Measurements from ENCODE around the gene SLC48A1.

Gene SLC48A1

GRCh38 chr12:47743311-47743860 is 29.7 kb upstream of the SLC48A1 start:
- no peak for DNase-seq (ENCODE audit: low read depth)
- TF ChIP-seq, protein P1, sequence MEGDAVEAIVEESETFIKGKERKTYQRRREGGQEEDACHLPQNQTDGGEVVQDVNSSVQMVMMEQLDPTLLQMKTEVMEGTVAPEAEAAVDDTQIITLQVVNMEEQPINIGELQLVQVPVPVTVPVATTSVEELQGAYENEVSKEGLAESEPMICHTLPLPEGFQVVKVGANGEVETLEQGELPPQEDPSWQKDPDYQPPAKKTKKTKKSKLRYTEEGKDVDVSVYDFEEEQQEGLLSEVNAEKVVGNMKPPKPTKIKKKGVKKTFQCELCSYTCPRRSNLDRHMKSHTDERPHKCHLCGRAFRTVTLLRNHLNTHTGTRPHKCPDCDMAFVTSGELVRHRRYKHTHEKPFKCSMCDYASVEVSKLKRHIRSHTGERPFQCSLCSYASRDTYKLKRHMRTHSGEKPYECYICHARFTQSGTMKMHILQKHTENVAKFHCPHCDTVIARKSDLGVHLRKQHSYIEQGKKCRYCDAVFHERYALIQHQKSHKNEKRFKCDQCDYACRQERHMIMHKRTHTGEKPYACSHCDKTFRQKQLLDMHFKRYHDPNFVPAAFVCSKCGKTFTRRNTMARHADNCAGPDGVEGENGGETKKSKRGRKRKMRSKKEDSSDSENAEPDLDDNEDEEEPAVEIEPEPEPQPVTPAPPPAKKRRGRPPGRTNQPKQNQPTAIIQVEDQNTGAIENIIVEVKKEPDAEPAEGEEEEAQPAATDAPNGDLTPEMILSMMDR (IDR thresholded peaks at IDR 0.05; ENCODE audit: low read depth, low read length, missing control alignments), result no peak
- in situ Hi-C loops (cut with HindIII; ENCODE audit: low sequenced_read_pairs), result no loop called here
- no peak overlapping the region for H3K4me3 ChIP-seq (ENCODE audit: low read depth, low read length)

- TF ChIP-seq, protein P1 (IDR thresholded peaks at IDR 0.05; ENCODE audit: low read depth, low read length, missing control alignments), result peak; percentile 34
- no peak for DNase-seq (ENCODE audit: low read depth)
- H3K4me3 ChIP-seq (ENCODE audit: low read depth, low read length), result no peak overlapping the region
- in situ Hi-C loops (cut with HindIII; ENCODE audit: low sequenced_read_pairs), result no loop called here
These were observed 28.9 kb upstream of the SLC48A1 start for GRCh38 chr12:47744005-47744651.

DNA sequence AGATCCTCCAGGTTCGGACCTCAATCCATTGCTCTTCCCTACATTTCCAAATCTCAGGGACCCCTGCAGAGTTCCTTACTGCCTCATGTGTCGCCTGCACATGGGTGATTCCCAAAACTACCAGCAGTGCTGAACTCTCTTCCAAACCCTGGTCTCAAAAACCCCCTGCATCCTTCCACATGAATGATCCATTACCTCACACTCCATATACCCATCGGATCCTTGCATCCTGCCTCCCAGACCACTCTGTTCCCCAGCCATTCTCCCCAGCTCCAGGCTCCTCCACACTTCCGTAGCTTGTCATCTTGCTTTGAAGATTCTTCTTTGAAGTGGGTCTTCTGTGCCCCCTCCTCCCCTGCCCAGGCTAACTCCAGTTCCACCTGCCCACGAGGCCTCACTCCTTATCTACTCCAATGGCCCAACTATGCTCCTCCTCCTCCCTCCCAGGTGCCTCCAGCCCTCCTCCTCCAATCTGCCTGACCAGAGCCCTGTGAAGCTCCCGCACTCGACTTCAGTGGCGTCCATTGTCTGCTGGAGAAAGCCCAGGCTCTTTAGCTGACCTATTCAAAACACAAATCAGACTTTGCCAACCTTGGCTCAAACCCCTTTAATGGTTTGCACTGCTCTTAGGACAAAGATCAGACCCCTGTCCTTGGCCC is 28.1 kb upstream of the SLC48A1 start:
- no peak overlapping the region for H3K4me3 ChIP-seq (ENCODE audit: low read depth, low read length)
- in situ Hi-C loops (cut with HindIII; ENCODE audit: low sequenced_read_pairs), result no loop called here
- TF ChIP-seq, protein P1 (IDR thresholded peaks at IDR 0.05; ENCODE audit: low read depth, low read length, missing control alignments), result no peak
- no peak for DNase-seq (ENCODE audit: low read depth)

DNA sequence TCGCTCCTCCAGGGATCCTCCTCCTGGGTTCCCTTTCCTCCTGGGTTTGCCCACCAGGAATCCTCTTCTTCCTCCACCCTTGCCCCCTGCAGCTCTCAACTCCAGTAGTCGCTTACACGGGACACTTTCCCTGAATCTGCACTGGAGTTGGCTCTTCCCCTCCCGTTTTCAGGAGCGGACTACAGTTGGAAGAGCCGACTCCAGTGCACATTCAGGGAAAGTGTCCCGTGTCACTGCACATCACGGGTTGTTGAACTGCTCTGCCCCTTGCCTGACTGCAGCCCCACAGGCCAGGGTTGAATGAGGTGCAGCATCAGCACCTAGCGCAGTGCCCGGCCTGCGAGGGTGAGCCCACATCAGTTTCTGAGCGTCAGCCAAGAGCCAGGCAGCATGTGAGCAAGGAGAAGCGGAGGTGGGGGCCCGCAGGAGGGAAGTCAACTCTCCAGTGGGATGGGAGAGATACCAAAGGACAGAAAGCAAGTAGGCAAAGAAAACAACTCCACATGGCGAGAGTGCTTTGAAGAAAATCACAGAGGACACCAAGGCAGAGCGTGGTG is 27.5 kb upstream of the SLC48A1 start:
- in situ Hi-C loops (cut with HindIII; ENCODE audit: low sequenced_read_pairs), result no loop called here
- H3K4me3 ChIP-seq (ENCODE audit: low read depth, low read length), result no peak overlapping the region
- TF ChIP-seq, protein P1 (IDR thresholded peaks at IDR 0.05; ENCODE audit: low read depth, low read length, missing control alignments), result no peak
- DNase-seq (ENCODE audit: low read depth), result no peak

- no peak overlapping the region for H3K4me3 ChIP-seq (ENCODE audit: low read depth, low read length)
- in situ Hi-C loops (cut with HindIII; ENCODE audit: low sequenced_read_pairs), result no loop called here
- TF ChIP-seq, protein P1 (IDR thresholded peaks at IDR 0.05; ENCODE audit: low read depth, low read length, missing control alignments), result no peak
- DNase-seq (ENCODE audit: low read depth), result no peak
These were observed 27.0 kb upstream of the SLC48A1 start for GRCh38 chr12:47746073-47746472.

- TF ChIP-seq, protein P1 (IDR thresholded peaks at IDR 0.05; ENCODE audit: low read depth, low read length, missing control alignments), result no peak
- in situ Hi-C loops (cut with HindIII; ENCODE audit: low sequenced_read_pairs), result no loop called here
- H3K4me3 ChIP-seq (ENCODE audit: low read depth, low read length), result no peak overlapping the region
- no peak for DNase-seq (ENCODE audit: low read depth)
These were observed 26.5 kb upstream of the SLC48A1 start for GRCh38 chr12:47746523-47746922.
